Mesenteric fat pad (tissue), 1 donor: Measurements from ENCODE around the gene OSBPL3. TPM values are rescaled to one million over a fixed set of nuclear protein-coding genes. Genes with fewer than 3 reads are reported as not detected.

Experiments used
- DNase-seq: peaks from one replicate; pipeline ENCODE4 v3.0.0-alpha.2; 2020; ENCODE audit warnings: low spot score
- total RNA-seq: library from RNA; stranded (reverse); fragmentation: NEBNext Ultra II Directional; extraction: Animal tissue kit (Norgen Biotek cat#: 25700); gene quantifications from one replicate; pipeline ENCODE4 v1.2.1, GENCODE V29; 2021
- donor health status: DM: yes; HTN: yes; CAD: no.

Gene OSBPL3
- total RNA-seq, 1 donor from 2014 or later = 9.3 TPM

DNA sequence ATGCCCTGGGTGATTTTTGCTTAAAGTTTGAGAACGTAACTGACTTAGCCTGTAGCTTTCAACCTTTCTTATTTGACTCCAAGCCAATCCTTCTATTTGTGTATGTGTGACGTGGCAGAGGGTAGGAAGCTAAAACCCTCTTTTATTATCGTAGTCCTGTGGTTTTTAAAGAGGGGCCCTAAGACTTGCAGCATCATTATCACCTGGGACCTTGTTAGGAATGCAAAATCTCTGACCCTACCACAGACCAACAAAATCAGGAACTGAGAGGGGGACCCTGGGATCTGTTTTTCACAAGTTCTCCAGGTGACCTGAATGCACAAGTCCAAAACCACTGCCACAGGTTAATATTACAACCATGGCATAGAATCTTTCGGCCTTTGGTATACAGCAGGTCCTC lies 80.1 kb downstream of the OSBPL3 start:
- DNase-seq = no peak

DNA sequence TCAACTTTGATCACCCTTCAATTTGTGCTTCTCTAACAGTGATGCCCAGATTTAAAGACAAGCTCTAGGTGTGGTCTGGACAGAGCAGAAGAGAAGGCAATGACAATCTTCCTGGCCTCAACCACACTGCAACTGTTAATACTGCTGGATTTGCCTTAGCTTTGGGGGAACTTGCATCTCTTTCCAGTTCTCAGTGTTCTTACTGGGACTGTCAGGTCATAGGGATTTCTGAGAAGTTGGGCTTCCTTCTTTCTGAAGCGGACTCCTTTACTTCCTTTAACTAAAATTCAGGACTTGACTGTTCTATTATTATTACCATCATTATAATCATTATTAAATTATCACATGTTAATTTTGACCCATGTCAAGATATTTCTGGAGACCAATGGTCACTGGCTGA lies 80.8 kb downstream of the OSBPL3 start:
- DNase-seq = no peak

DNA sequence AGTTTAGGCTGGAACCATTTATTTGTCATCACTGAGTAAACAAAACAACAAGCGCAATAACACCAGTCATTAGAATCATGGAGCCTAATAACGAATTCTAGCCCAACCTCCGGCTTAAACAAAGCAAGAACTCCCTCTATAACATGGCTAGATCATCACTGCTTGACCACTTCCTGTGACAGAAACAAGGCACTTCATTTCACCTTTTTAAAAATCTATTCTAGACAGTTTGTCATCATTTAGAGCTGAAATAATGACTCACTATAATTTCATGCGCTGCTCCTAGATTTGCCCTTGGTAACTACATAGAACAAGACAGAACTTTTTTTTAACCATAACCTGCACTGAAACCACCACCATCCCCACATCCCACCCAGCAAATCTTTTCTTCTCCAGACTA lies 81.3 kb downstream of the OSBPL3 start:
- no peak for DNase-seq

DNA sequence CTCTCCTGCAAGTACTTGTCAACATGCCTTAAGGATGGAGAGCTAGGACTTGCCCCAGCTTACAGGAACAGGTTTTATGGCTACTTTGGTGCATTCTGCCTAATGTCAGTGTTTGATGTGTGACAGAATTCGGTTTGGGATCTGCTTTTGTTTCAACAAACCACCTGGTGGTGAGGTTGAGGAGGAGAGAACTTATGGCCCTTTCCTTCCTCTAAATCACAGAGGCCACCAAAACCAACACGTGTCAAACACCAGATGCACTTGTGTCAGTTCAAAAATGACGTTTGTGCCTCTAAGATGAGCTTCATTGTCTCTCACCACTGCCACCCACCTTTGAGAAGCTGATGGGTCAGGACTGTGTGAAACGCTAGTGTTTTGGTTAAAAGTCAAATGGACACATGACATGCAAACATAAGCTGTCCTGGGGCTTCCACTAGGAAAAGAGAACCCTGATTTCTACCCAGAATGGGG lies 83.9 kb downstream of the OSBPL3 start:
- DNase-seq = no peak

DNA sequence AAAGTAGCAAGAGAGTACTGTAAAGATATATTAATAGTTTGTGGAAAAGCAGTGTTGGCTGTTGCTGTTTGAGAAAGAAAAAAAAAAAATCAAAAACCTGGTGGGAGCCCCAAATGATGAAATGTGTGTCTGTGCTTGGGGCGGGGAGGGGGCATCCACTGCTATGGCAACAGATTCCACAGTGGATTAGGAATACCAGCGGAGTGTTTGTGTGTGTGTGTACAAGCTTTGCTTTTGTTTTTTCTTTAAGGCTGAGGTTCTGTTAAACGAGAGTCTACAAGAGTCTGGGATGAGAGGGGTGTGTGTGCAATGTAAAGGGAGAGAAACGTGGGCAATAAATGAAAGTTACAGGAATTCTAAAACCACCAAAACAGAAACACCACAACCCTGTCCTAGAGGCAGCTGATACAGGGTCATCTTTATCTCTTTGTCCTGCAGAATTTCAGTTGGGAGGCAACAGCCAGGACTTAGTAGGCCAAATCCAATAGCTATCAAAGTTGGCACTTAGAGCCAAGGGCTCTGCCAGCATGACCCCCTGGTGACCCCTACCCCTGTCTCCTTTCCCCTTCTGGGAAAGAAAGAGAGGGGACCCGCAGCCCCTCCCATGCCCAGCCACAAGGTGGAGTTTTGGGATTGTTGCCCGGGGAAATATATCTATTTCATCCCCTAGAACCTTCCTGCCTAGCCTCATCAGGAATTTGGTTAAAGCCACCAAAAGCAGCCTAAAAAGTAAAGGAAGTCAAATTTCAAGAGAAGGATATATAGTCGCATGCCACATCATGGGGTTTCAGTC lies 85.4 kb downstream of the OSBPL3 start:
- no peak for DNase-seq

DNA sequence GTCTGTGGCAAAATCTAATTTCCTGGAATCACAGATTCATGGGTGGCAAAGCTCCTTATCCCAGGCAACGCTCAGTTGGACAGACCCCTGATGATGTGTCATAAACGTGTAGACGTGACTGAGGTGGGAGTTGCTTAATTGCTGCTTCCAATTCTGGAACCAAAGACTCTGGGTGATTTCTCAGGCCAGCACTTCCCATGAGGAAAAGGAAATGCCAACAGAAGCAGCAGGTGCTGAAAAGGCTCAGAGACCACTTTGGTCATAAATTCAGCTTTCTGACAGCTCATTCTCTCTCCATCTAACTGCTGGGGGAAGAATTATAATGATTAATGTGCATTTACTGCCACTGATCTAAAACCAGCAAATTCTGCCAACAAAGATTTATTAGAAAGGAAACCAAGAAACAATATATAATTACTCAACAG lies 88.7 kb downstream of the OSBPL3 start:
- DNase-seq = no peak

DNA sequence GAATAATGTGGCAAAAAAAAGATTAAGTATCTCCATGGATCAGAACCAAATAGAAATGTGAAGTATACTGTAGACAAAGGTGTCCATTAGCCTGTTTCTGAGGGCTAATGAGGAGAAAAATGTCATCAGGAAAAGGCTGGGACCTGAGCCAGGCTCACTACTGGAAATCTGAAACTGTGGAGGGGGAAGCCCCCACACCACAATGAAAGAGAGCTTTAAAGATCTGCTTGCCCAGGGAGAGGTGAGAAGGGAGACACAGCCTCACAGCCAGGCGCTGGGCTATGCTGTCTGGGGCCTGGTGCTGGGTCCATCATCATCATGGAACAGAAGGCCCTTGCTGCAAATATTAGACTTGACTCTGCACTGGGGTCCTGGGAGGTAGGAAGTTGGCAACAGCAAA lies 90.4 kb downstream of the OSBPL3 start:
- DNase-seq = no peak

DNA sequence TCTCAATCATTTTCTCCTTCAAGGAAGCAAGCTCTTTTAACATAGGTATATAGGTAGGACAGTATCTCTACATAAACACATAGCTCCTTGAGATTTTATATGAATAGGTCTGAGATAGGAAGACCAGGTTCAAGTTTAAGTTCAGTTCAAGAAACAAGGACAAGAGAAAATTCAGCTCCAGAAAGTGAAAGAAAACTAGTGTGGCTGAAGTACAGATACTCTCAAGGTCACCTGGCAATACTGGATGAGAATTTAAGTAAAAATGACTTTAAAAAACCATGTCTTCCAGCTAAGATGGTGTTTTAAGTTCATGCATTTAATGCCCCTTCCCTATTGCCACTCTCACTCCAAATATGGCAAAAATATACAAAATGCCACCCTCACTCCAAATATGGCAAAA lies 91.3 kb downstream of the OSBPL3 start:
- DNase-seq = no peak

DNA sequence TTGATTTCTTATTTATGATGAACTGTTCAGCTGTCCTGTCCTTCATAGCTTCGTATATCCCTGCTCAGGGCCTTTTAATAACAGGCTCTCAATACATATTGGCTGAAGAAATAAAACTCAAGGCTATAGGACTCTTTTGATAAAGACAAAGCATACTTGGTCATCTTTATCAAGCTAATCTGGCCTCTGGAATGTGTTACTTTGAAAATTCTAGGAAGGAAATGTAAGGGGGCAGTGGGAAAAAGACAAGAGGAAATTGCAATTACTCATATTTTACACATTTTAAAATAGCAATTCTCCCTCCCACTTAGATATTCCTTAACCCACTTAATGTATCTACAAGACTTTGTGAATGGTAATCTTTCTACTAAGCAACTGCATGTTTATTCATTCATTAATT lies 94.3 kb downstream of the OSBPL3 start:
- DNase-seq = no peak

DNA sequence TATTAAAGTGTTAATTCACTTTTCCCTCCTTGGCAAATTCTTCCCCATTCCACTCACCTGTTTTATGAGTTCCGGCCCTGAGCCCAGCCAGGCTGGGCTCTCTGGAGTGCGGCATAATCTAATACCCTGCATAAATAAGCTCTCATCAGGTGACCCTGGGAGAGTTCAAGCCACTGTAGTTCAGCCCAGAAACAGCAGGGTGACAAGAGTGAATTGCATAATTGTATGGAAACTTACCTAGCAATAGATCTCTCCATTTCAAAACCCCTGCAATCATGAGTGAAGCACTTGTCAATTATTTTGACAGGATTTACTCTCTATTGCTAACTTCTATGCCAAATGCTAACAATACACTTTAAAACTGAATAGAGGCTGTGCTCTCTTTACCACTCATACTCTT lies 94.7 kb downstream of the OSBPL3 start:
- no peak for DNase-seq

DNA sequence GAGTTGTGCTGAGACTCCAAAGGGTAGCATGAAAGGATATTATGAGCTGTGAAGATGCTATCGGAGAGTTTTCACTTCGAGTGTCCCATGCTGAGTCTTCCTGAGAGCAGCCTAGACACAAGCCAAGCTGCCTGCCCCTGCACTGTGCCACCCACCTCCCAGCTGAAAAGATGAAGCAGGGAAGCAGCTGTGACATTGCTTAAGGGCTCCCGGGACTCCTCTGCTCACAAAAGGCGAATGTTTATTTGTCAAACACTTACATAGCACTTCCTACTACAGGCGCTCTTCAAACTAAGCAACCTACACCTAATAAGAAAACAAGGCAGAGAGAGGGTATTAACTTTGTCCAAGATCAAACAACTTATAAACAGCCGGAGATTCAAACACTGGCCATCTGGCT lies 95.6 kb downstream of the OSBPL3 start:
- no peak for DNase-seq

DNA sequence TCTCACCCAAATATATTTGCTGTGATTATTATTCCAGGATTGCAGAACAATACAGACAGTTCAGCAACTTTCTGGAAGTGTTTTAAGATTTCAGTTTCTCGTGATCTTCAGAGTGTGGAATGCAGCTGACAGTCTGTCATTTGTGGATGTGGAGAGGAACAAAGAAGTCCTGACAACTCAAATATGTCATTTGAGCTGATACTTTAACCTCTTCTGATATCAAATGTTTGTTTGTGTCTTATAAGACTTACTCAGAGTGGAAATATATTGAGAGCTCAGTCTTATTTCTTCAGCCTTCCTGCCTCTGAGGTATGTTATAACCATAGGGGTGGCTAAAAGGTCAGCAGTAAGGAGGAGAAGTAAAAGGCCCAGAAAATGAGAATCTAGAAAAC lies 96.4 kb downstream of the OSBPL3 start:
- DNase-seq = no peak

DNA sequence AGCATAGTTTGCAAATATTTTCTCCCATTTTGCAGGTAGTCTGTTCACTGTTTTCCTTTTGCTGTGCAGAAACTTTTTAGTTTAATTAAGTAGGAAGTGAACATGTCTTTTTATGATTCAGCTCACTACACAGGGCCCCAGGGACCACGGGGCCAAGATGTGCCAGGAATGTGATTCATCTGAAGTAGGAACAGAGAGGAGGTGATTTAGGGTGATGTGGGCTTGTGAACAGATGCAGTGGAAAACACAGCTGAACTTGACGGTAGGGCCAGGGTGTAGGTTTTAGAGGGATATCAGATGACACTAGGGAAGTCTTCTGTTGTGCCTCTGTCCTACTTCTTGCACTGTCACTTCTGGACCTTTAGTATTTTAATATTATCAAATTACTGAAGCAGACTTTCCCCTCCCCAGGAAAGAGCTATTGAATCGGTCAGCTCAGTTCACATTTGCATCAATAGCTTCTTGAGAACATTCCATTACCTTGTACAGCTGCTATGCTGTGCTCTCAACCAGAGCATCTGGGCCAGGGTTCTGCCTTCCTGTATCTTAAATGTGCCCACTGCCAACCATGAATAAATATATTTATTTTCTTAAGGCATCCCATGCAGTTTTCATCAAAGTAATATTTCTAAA lies 96.9 kb downstream of the OSBPL3 start:
- DNase-seq = no peak

DNA sequence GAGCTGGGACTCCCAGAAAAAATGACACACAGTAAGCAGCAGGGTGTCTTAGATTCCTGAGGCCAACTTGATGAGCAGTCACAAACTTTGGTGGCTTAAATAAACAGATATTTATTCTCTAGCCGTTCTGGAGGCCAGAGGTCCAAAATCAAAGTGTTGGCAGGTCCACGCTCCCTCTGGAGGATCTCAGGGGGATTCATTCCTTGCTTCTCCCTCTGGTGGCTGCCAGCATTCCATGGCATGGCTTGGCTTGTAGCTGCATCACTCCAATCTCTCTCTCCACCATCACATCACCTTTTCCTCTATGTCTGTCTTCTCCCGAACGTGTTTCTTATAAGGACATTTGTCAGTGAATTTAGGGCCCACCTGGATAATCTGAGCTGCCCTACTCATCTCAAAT lies 98.4 kb downstream of the OSBPL3 start:
- no peak for DNase-seq

DNA sequence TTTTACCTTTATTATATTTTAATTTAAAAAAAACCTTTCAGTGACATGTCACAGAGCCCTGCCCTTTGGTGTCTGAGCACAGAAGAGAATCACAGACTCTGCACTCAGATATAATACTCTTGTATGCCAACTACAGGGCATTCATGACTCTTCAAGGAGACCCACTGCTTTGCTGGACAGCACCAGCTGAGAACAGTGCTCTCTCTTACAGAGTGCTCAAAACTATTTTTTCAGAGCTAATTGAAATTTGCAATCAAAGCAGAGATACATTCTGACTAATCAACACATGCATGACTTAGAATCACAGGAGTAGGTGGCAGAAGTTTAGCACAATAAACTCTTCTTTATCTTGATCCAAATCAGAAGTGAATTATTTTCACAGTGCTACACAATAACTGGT lies 99.1 kb downstream of the OSBPL3 start:
- DNase-seq = no peak

DNA sequence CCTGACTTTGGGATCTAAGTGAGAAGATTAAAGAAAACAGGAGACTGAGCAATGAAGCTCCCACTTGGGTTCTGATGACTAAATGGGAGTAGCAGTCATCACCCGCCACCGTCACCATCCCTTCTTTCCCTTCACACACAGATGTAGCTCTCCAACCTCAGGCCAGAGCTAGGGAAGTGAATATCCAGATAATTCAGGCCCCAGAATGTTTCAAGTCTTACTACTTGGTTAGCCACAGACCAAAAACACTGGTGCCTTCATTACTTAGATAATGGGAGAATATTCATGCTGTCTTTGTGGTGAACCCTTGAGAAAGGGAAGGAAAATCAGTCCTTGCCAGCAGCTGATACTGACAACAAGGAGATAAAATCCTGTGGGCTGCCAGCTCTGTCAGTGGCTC lies 100.7 kb downstream of the OSBPL3 start:
- no peak for DNase-seq

DNA sequence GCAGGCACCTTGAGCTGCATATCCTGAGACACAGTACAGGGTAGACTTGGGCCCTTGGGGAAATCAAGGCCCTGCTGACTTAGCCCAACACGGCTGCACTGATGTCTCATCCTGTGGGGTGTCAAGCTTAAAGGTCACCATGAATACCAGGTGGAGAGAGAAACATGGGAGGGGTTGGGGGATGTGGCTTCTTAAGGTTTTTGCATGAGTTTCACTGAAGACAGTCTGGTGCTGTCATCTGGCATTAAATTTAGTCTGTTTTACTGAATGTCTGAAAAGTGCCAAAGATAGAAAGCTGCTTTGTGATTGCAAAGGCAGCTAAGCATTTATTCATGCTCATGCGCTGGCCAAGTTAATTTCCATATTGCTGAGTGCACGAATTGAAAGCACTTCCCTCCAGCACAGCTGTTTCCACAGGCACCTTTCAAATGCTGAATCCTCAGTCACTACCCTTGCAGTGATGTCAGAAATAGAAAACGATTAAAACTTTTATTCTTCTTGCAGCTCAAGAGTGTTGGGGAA lies 102.1 kb downstream of the OSBPL3 start:
- DNase-seq = no peak

DNA sequence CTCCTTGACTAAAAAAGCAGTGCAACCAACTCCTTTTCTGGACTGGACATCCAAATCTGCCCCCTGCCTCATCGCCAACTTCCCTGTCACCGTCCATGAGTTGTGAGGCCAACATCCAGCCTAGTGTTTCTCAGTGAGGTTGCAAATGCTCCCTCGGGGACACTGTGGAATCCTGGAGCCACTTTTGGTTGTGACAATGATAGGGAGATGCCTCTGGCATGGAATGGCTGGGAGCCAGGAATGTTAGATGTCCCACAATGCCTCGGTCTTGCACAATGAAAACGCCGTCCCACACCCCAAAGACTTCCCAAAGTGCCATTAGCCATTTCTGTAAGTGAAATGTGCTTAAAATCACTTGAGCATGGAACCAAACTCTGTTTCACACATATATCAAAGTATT lies 105.2 kb downstream of the OSBPL3 start:
- no peak for DNase-seq

DNA sequence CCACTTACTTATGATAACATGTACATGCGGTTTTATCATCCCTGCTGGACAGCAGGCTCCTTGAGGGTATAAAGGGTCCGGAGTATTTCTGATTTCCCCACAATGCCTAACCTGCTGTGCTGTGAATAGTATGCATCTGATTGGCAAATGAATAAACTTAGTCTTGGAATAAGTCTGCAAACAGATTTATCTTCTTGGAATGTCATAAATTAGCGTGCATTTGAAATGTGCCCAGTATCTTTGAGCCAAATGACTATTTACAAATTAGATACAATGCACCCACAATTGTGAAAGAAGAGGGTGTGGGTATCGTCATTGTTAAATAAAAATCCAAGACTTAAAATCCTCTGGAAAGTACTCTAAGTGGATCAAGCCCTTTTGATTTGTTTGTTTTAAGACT lies 106.0 kb downstream of the OSBPL3 start:
- DNase-seq = no peak

DNA sequence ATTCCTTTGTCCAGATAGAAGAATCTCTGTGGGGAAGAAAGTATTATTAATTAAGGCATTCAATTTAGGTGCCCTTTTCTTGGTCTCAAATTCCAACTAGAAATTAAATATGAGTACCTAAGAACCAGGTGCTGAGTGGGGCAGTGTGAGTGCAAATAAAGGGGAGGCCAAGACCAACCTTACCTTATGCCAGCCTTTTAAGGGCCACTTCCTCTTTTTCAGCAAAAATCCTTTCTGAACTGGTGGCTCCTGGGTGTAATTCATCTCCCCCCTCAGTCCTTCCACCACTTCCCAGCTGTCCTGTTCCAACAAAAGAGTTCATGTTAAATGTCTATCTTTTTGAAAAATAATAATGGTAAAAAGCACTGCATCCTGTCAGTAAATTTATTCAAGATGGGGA lies 108.2 kb downstream of the OSBPL3 start:
- no peak for DNase-seq

DNA sequence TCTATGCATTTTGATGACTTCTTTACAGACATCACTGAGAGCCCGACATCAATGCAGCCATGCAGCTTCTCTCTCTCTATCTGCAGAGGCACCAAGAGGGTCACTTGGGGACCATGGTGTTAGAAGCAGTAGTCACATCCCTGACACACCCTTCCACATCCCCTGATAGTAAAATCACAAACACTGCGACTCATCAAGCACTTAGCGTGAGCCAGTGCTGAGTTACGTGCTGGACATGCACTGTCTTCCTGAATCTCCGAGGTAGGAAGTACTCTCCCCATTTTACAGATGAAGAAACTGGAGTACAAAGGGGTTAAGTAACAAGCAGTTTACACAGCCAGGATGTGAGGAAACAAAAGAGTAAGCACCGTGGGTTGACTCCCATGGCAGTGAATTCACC lies 109.2 kb downstream of the OSBPL3 start:
- DNase-seq = no peak

DNA sequence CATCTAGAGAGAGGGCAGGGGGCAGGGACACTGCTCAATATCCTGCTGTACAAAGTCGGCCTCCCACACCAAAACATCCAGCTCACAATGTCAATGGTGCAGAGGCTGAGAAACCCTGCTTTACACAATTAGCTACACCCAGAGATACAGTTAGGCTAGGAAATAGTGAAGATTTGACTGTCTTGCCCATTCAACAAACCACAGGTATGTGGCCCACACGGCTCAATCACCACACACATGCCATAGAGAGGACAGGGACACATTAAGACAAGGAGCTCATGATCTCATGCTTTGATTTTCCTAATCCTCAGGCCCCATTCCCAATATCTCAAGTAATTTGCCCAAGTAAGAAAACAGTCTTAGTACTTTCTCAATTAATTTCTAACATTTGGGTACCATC lies 110.4 kb downstream of the OSBPL3 start:
- no peak for DNase-seq

DNA sequence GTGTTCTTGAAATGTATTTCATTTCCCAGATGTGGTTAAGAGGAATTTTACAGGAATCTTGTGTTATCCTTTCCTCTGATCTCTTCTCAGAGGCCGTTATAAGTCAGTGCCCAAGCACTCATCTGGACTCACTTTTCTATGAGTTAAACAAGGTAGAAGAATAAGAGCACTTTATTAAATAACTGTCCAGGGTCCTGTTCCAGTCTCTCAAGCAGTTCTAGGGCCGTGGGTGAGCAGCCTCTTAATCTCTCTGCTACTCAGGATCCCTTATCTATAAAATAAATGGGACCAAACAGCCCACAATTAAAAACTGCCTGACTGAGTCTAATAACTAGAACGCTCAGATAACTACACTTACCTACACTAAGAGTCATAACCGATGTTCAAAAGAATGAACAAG lies 111.2 kb downstream of the OSBPL3 start:
- no peak for DNase-seq
